GM20000 (cell line): ENCODE data around the gene AKT3.
A peak's percentile ranks its signal among the peaks of the same experiment; 100 is the strongest.

Source experiments
- DNase-seq: peaks from one replicate; pipeline ENCODE4 v3.0.0; 2012; ENCODE audit warnings: low spot score
- CTCF ChIP-seq: IDR thresholded peaks from 2 replicates; pipeline ENCODE4 v1.5.1; 2012; ENCODE audit warnings: mild to moderate bottlenecking, control low read depth; ENCODE audit errors: extremely low read depth, missing control alignments

The AKT3 gene

DNA sequence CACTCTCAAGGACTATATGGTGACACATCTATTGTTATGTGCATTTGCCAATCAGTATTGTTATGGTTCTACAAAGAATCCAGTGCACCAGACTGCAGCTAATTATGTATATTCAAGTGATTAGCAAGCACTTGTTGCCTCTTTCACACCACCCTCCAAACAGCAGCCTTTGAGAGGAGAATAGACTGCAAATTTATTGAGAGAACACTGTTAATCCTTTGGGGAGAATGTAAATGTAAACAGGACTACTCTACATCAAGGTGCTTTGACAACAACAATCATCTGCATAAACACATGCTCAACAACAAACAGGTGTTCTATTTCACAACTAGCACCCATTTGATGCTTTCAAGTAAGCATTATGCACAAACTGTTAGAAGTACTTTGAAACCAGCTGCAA is 117.4 kb downstream of the AKT3 start:
- no peak for TF ChIP-seq CTCF
- DNase-seq: no peak

DNA sequence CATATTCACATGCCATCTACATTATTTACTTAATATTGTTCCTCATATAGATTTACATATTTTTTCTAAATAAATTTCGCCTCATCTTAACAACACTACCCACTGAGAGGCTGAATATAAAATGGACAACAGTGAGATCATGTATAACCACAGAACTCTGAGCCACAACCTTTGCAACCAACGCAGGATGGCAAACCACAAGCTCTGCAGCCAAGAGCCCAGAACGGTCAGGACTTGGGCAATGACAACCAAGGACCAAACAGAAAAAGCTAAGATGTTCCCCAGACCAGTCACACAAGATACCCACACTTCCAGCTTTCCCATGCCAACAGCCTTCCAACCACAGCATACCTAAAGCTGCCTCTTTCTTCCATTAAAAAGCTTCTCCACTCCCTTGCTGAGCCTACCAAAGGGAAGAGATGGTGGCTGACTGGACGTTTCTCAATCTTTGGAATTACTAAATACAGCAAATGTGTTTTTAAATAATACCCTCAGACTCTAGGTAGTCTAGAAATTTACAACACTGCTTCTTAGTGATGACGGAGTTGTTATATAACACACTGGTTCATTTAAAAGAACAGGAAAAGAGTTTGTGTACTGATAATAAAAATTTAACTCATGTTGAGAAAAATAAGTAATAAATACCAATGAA is 117.9 kb downstream of the AKT3 start:
- TF ChIP-seq CTCF: no peak
- no peak for DNase-seq

DNA sequence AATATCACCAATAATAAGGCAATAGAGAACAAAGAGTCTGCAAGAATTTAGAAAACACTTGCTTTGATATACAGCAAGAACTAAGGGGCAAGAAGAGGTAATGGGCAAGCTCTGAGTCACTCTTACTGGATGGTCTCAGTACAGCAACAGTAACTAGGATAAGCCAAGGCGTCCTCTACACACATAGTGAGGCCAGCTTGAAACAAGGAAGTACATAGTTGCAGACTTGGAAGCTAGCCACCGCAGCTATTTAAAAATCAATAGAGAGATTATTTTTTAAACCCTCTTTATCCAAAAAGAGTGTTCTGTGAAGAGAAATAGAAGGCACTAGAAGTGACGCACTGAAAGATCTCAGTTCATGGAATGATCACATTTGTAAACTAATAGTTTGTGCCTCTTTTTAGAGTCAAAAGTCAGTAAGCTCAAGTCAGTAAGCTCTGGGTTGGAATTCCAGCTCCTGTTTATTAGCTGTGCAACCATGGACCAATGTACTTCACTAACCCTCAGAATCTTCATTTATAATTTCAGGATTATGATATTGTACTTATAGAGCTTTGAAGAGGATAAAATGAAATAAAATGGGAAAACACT is 118.6 kb downstream of the AKT3 start:
- DNase-seq: no peak
- no peak for TF ChIP-seq CTCF

DNA sequence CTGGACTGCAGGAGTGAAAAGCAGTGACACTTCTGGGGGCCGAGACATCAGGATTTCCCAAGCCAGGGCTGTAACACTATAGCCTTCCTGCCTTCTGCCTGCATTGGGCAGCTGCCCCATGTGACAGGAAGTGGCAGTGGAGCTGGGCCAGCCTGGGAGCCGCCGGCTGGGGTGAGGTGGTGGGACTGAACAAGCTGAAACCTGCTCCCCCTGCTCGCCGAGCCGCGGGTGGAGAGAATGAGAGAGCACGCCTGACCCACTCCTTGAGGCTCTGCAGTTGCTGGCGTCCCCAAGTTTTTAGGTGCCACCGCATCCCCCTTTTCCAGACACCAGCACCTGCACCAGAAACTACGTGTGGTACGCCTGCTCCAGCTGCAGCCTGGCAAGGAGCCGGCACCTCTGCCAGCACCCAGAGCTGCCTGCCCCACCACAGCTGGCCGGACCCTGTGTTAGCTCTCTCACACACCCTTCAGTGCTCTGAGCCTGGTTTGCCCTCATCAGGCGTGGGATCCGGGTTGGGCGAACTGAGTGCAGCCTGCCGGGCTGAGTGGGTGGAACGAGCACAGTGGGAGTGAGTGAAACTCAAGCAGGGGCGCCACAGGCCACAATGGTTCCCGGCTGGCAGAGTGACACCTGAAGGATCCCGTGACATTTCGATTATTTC is 119.4 kb downstream of the AKT3 start:
- DNase-seq: no peak
- no peak for TF ChIP-seq CTCF

- TF ChIP-seq CTCF: no peak
- DNase-seq: no peak
Observed at GRCh38 chr1:243729956-243730355, 120.1 kb downstream of the AKT3 start.

DNA sequence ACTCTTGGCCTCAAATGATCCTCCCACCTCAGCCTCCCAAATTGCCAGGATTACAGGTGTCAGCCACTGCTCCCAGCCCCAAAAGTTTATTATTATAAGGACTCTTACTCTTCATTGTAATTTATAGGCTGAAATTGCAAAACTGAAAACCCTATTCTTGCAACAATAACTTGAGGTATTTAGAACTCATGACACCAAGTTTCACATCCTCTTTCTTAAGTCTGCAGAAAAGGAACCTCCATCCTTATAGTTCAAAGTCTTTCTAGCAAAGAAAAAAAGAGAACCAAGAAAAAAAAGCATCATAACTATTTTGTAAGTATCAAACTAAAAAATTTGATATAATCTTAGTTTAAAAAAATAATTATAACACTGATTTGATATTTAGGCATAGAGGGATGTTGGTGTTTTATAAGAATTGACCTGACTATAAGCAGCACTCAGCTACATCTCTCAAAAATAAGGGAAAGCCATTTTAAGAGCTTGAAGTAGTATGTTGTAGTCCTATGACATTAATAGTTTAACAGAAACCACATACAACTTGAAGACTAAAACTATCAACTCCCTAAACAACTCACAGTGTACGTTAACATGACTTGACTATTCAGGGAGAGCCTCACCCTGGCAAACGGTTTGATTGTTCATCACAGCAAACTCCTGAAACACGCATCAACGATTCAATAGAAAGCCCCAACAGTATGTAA is 122.4 kb downstream of the AKT3 start:
- no peak for TF ChIP-seq CTCF
- peak; percentile 58 for DNase-seq
